Stimulated activated CD8-positive, alpha-beta memory T cell treated with anti-CD3 and anti-CD28 coated beads, Interleukin-4, amount 100 ng/mL, for 4 hours (primary cell): ENCODE data around the gene PAX2.

ENCODE experiments used
- DNase-seq, 2 donors: peaks; one replicate each; pipeline ENCODE4 v3.0.0-alpha.2; 2020; ENCODE audit warnings: low read depth in 2 of 2, low spot score in 1 of 2

Gene PAX2

GRCh38 chr10:100788002-100788903 lies 42.9 kb downstream of the PAX2 start:
- no peak for DNase-seq

DNA sequence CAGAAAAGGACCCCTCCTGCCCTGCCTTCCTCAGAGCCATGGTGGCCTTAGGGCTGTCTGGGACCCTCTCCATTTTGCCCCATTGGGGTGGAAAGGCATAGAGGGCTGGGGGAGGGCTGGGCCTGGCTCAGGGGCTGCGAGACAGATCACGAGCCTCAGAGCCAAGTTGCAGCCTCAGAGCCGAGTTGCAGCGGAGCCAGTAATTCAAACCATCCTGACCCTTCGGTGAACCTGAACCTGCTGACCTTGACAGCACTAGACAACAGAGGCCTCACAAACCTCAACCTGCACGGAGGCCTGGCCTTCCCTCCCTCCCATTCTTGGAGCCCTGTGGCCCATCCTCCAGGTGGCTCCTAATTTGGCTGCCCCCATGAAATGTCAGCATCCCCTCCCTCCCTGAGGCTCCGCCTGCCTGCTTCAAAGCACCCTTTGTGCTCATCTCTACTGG lies 45.4 kb downstream of the PAX2 start:
- no peak for DNase-seq

DNA sequence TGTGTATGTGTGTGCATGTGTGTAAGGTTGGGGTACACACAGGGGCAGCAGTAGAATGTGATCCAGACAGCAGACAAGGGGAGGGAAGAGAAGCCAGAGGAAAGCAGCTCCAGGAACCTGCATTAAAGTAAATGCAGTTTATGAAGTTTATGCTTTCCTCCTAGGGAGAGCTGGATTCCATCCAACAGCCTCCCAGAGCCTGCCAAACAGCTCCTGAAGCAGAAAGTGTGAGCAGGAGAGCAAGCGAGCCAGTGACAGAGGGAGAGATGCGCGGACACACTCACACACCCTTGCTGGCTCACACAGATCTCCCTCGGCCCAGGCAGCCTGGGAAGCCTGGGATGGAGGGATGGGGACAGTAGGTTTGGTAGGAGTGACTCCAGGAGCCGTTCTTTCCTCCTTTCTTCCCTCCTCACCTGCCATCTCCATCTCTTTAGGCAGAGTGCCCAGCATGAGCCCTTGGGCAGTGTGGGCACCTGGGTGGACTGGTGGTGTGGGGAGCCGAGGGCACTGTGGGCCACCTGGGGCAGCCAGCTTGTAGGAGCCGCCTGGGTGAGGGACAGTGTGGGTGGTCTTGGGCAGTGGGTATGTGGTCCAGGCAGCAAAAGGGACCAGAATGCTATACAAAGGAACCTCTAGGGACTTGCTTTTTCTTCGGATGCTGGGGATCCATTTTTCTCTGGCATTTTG lies 46.1 kb downstream of the PAX2 start:
- no peak for DNase-seq

DNA sequence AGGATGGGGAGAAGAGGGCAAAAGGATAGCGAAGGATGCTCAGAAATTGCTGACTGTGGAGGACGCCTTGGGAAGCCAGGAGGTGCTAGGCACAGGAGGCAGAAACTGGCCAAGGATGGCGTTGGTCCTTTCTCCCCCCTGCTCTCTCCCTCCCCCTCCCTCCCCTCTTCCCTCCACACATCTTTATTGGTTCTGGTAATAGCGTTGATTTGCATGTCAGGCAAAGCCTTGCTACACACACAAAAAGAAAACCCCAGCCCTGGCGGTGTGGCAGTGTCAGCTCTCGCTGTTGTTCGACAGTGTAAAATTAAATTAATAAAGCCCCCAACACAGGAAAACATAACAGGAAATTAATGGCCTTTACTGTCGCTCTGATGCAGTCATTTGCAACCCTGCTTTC lies 47.2 kb downstream of the PAX2 start:
- no peak for DNase-seq

GRCh38 chr10:100793055-100793454 lies 47.7 kb downstream of the PAX2 start:
- no peak for DNase-seq

DNA sequence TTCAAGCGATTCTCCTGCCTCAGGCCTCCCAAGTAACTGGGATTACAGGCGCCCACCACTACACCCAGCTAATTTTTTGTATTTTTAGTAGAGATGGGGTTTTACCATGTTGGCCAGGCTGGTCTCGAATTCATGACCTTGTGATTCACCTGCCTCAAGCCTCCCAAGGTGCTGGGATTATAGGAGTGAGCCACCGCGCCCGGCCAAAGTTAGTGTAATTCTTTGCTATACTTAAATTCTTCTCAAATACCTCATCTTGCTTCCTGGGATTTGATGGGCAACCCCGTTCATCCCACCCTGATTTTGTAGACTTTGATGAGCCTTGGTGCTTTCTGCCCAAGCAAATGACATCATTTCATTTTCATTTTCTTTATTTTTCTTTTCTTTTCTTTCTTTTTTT lies 54.5 kb downstream of the PAX2 start:
- no peak for DNase-seq

DNA sequence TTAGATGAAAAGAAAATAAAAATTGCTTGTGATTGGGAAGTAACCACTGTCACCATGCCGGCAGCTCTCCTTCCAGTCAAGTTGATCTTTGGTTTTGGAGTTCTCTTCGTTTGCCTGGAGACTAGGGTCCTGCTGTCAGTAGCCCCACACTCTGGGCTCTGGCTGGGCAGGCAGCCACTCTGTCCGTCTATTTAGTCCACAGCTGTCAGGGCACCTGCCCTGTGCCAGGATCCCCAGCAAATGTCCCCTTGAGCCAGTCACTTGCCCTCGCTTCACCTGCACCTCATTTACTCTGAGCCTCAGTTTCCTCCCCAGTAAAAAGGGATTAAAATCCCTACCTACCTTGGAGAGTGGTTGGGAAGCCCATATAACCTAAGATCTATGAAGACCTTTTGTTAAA lies 55.5 kb downstream of the PAX2 start:
- DNase-seq = no peak

- no peak for DNase-seq
Measured at GRCh38 chr10:100802196-100802595, 56.8 kb downstream of the PAX2 start.

GRCh38 chr10:100802607-100803006 lies 57.2 kb downstream of the PAX2 start:
- no peak for DNase-seq

GRCh38 chr10:100803492-100803891 lies 58.1 kb downstream of the PAX2 start:
- DNase-seq = no peak

GRCh38 chr10:100803908-100804307 lies 58.5 kb downstream of the PAX2 start:
- DNase-seq = no peak

DNA sequence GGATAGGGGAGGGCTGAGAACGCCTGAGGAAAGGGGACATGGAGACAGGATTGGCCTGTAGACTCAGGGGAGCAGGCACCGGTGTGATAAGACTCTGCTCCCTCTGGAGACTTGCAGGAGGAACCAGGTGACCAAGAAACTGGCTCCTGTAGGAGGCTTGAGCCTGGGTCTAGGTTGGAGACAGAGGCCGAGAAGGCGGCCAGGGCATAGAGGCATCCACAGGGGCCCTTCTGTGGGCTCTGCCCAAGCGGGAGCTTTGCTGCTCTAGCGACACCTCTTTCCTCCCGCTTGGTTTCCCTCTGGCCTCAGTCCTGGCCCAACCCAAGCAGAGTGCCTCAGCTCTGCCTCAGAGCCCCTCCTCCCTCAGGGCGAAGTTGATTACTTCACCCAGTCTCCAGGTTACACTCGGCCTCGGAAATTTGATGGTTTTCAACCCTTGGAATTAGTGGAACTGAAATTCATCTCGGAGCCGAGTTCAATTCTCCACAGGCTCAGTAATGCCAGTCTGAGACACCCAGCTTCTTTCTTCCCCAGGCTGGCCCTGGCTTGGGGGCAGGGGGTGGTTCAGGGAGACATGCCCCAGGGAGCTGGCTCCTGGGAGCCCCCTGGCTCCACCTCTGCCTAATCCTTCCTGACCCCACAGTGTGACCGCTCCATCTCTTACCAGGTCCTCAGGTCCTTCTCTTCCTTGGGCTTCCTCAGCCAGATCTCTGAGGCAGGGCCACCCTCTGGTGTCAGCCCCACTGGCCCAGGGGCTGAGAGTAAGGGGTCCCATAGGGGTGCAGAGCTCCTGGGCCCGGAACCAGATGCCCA lies 60.4 kb downstream of the PAX2 start:
- DNase-seq = no peak

DNA sequence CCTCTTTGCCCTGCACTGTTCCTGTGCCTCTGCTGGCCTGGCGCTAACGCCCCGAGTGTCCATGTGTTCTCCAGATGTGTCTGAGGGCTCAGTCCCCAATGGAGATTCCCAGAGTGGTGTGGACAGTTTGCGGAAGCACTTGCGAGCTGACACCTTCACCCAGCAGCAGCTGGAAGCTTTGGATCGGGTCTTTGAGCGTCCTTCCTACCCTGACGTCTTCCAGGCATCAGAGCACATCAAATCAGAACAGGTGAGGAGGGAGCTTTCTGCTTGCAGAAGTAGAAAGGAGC lies 60.9 kb downstream of the PAX2 start:
- DNase-seq = no peak

DNA sequence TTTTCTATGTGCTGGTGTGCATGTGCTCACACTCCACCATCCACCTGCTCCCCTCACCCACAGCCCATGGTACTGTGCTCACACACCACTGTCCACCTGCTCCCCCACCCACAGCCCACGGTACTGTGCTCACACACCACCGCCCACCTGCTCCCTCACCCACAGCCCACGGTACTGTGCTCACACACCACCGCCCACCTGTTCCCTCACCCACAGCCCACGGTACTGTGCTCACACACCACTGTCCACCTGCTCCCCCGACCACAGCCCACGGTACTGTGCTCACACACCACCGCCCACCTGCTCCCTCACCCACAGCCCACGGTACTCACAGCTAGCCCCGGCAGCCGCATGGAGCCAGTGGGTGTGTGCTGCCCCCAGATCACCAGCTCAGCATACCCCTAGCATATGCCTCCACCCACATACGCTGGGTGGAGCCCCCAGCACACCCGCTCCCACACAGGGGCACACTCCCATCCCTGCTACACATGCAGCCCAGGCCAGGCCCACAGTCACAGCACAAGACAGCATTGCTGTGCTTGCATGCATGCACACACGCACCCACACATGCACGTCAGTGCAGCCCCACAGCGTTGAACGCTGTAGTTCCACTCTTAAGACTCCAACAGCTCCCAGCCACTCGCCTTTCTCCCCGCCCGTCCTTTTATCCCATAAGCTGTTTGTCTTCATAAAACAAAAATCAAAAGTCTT lies 62.0 kb downstream of the PAX2 start:
- DNase-seq = no peak

- no peak for DNase-seq
Measured at GRCh38 chr10:100808876-100809275, 63.5 kb downstream of the PAX2 start.

- no peak for DNase-seq
Measured at GRCh38 chr10:100810091-100810834, 64.9 kb downstream of the PAX2 start.

DNA sequence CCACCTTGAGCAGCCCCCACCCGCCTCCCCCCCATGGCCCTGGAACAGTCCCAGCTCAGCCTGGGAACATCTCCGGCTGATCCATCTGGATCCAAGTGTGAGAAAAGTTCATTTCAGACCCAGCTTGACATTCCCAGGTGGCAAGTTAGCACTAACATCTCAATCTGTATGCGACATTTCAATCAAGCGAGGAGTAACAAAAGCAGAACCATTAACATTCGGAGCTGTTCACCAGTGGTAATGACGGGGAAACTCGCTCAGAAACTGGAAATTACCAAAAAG lies 65.4 kb downstream of the PAX2 start:
- DNase-seq = no peak

DNA sequence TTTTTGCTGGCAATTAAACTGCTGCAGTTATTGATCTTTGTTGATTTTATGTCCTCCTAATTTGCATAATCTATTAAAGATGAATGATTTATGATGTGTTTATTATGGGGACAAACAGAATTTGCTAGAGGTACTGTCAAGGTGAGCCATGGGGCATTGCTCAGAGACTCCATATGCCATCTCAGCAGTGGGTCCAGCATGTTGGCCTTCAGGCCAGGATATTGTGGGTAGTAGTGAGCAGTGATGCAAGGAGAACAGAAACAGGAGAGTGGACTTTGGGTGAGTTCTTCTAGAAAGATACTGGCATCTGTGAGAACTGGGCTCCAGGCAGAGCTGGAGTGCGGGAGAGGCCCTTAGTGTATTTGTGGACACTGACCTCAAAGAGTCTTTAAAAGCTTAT lies 65.9 kb downstream of the PAX2 start:
- DNase-seq = no peak

DNA sequence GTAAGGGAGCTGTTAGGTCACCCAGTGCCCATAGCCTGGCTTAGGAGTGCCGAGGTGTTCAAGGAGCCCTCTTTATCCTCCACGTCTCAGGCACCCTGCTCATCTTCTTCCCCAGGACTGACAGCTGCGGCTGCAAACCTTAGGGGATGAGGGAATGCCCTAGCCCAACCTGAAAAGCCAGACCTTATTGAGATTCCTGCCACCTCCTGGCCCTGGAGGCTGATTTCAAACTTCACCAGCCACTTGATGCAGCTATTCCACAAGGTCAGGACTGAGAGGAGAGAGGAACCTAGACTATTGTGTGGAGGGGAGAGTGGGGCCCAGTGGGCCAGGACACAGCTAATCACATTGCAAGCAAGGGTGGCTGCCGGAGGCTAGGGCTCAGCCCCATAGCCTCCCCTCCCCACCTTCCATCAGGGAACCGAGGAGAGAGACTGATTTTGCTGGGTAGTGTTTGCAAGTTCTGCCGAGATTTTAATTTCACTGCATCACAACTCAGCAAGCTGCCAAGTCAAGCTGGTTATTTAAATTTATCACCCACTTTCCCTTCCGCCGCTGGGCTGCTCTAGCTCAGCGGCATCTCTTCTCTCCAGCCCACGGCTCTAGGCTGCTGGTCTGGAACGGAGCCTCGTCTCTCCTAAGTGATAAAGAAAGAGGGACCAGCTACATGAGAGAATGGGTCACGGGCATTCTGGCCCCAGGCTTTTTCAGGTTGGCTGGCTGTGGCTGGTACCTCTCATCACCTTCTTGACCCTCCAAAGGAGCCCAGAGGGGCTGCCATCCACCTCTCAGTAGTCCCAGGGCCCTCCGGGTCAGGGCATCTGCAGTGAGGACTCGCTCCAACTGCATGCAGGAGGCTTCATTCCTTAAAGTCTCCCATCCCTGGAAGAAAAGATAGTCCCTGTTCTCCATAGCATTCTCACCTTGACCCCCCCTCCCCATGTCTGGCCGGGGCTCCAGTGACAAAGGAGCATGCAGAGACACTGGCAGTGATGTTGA lies 66.7 kb downstream of the PAX2 start:
- no peak for DNase-seq

DNA sequence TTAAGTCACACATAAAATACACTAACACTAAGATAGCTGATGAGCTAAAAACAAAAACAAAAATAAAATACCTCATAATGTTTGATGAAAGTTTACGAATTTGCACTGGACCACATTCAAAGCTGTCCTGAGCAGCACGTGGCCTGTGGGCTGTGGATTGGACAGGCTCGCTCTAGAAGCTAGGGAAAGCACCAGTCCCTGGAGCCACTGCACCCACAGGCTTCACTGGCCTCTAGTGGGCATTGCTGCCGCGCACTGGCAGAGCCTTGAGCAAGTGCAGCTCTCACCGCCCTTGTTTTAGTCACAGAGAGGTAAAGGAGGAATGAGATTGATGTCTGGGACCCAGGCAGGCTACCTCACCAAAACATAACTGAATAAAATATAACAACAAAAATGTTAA lies 67.6 kb downstream of the PAX2 start:
- DNase-seq = no peak
